ENCODE measurements around the gene ZNF549.

The ZNF549 gene

GRCh38 chr19:57566396-57567265 is 39.5 kb downstream of the ZNF549 start:
- no peaks in the 10 kb centered on the region for H3K9me2 ChIP-seq (replicated peaks; ENCODE audit: control insufficient read depth, low read length)
- no peaks in the 10 kb centered on the region for H3K27me3 ChIP-seq (ENCODE audit: control insufficient read depth, low read length)
- peaks cover 66% of the 10 kb centered on the region for H3K9me3 ChIP-seq (ENCODE audit: control insufficient read depth, insufficient read depth, low read length)
- H3F3A ChIP-seq (ENCODE audit: control insufficient read depth, insufficient read depth), result no peaks in the 10 kb centered on the region
- no peaks in the 10 kb centered on the region for H3K79me2 ChIP-seq (ENCODE audit: control insufficient read depth, low read length)
- H4K20me1 ChIP-seq (ENCODE audit: control insufficient read depth, insufficient read depth, low read depth, low read length), result no peaks in the 10 kb centered on the region
- no peak overlapping the region for H3K27ac ChIP-seq (ENCODE audit: low read depth, low read length)
- H3K4me1 ChIP-seq (ENCODE audit: control insufficient read depth, low read length), result no peaks in the 10 kb centered on the region
- no peaks in the 10 kb centered on the region for H3K36me3 ChIP-seq (ENCODE audit: control insufficient read depth, low read length)
- no peak overlapping the region for H3K4me2 ChIP-seq (ENCODE audit: low read length)
- no peak for TF ChIP-seq EZH2phosphoT487 (IDR thresholded peaks at IDR 0.05; ENCODE audit: borderline replicate concordance, low read length)
- peak; percentile 17 for TF ChIP-seq CTCF (IDR thresholded peaks at IDR 0.05; ENCODE audit: low read depth, low read length, poor library complexity, severe bottlenecking)
- H3K4me3 ChIP-seq (ENCODE audit: low read length), result no peak overlapping the region

- H4K20me1 ChIP-seq (ENCODE audit: control insufficient read depth, insufficient read depth, low read depth, low read length), result no peaks in the 10 kb centered on the region
- H3K4me2 ChIP-seq (ENCODE audit: low read length), result no peak overlapping the region
- H3F3A ChIP-seq (ENCODE audit: control insufficient read depth, insufficient read depth), result no peaks in the 10 kb centered on the region
- no peak overlapping the region for H3K4me3 ChIP-seq (ENCODE audit: low read length)
- TF ChIP-seq EZH2phosphoT487 (IDR thresholded peaks at IDR 0.05; ENCODE audit: borderline replicate concordance, low read length), result no peak
- TF ChIP-seq CTCF (IDR thresholded peaks at IDR 0.05; ENCODE audit: low read depth, low read length, poor library complexity, severe bottlenecking), result no peak
- no peaks in the 10 kb centered on the region for H3K4me1 ChIP-seq (ENCODE audit: control insufficient read depth, low read length)
- peaks cover 16% of the 10 kb centered on the region for H3K36me3 ChIP-seq (ENCODE audit: control insufficient read depth, low read length)
- no peaks in the 10 kb centered on the region for H3K79me2 ChIP-seq (ENCODE audit: control insufficient read depth, low read length)
- H3K9me2 ChIP-seq (replicated peaks; ENCODE audit: control insufficient read depth, low read length), result no peaks in the 10 kb centered on the region
- H3K27ac ChIP-seq (ENCODE audit: low read depth, low read length), result no peak overlapping the region
- no peaks in the 10 kb centered on the region for H3K27me3 ChIP-seq (ENCODE audit: control insufficient read depth, low read length)
- H3K9me3 ChIP-seq (ENCODE audit: control insufficient read depth, insufficient read depth, low read length), result peaks cover 80% of the 10 kb centered on the region
Observed at GRCh38 chr19:57570707-57571106, 43.6 kb downstream of the ZNF549 start.

GRCh38 chr19:57572415-57572947 is 45.3 kb downstream of the ZNF549 start:
- no peaks in the 10 kb centered on the region for H3K27me3 ChIP-seq (ENCODE audit: control insufficient read depth, low read length)
- H3K4me1 ChIP-seq (ENCODE audit: control insufficient read depth, low read length), result no peaks in the 10 kb centered on the region
- no peak overlapping the region for H3K4me2 ChIP-seq (ENCODE audit: low read length)
- H3K9me3 ChIP-seq (ENCODE audit: control insufficient read depth, insufficient read depth, low read length), result peaks cover 73% of the 10 kb centered on the region
- H3K4me3 ChIP-seq (ENCODE audit: low read length), result no peak overlapping the region
- no peaks in the 10 kb centered on the region for H3K9me2 ChIP-seq (replicated peaks; ENCODE audit: control insufficient read depth, low read length)
- H4K20me1 ChIP-seq (ENCODE audit: control insufficient read depth, insufficient read depth, low read depth, low read length), result no peaks in the 10 kb centered on the region
- no peak overlapping the region for H3K27ac ChIP-seq (ENCODE audit: low read depth, low read length)
- no peaks in the 10 kb centered on the region for H3F3A ChIP-seq (ENCODE audit: control insufficient read depth, insufficient read depth)
- H3K36me3 ChIP-seq (ENCODE audit: control insufficient read depth, low read length), result peaks cover 16% of the 10 kb centered on the region
- TF ChIP-seq EZH2phosphoT487 (IDR thresholded peaks at IDR 0.05; ENCODE audit: borderline replicate concordance, low read length), result no peak
- no peak for TF ChIP-seq CTCF (IDR thresholded peaks at IDR 0.05; ENCODE audit: low read depth, low read length, poor library complexity, severe bottlenecking)
- no peaks in the 10 kb centered on the region for H3K79me2 ChIP-seq (ENCODE audit: control insufficient read depth, low read length)

Measured in DOHH2 (cell line).